GM12891 (cell line): Measurements from ENCODE around the gene SMYD3.

Source experiments
- POLR2A ChIP-seq: IDR thresholded peaks from 2 replicates; pipeline ENCODE4 v1.6.1; 2011; ENCODE audit warnings: low read depth, low read length, control low read depth
- TAF1 ChIP-seq: IDR thresholded peaks from 2 replicates; pipeline ENCODE4 v1.6.1; 2011; ENCODE audit warnings: low read depth, low read length, control low read depth

GRCh38 chr1:246122071-246122470 lies 385.0 kb downstream of the SMYD3 start:
- TF ChIP-seq POLR2A = no peak
- TF ChIP-seq TAF1 = no peak
